ENCODE measurements around the gene DYNC2LI1. TPM values are rescaled to one million over a fixed set of nuclear protein-coding genes. Genes with fewer than 3 reads are reported as not detected.

DYNC2LI1 gene
- total and polyA plus RNA-seq, 2 of the 8 experiments (the other 6 are each of a cell fraction or from before 2014, with no cell fraction given): 3.9 to 7.6 TPM

- H3K4ac ChIP-seq (replicated peaks; ENCODE audit: insufficient read length, low read depth, low read length): no peak overlapping the region
- no peak overlapping the region for H2BK5ac ChIP-seq (ENCODE audit: low read depth, low read length)
- H3K79me2 ChIP-seq (ENCODE audit: control insufficient read depth in 1 of 2, insufficient read depth in 2 of 2, low read length in 2 of 2): no peaks in the 10 kb centered on the region
- no peak overlapping the region for H3K9ac ChIP-seq (replicated peaks in 1 of 4; ENCODE audit: extremely low read depth in 1 of 4, low read depth in 3 of 4, low read length in 3 of 4)
- no peaks in the 10 kb centered on the region for H3K4me1 ChIP-seq (replicated peaks in 1 of 4; ENCODE audit: control insufficient read depth in 3 of 4, insufficient read depth in 4 of 4, low read length in 3 of 4)
- no peak overlapping the region for H3K4me3 ChIP-seq (ENCODE audit: extremely low read depth in 1 of 4, insufficient read depth in 2 of 4, low read depth in 3 of 4, low read length in 4 of 4)
- H3K23me2 ChIP-seq (ENCODE audit: low read depth, low read length): no peaks in the 10 kb centered on the region
- H3K79me1 ChIP-seq (ENCODE audit: low read depth, low read length): no peaks in the 10 kb centered on the region
- H2BK120ac ChIP-seq (replicated peaks; ENCODE audit: low read depth, low read length): no peak overlapping the region
- no peak overlapping the region for H3K4me2 ChIP-seq (ENCODE audit: insufficient read depth in 1 of 2, low read depth in 2 of 2, low read length in 2 of 2)
- no peak overlapping the region for H4K5ac ChIP-seq (ENCODE audit: insufficient read length, low read depth, low read length)
- no peak overlapping the region for H2AFZ ChIP-seq (ENCODE audit: low read length)
- H3K9me3 ChIP-seq (ENCODE audit: insufficient read depth in 2 of 2, low read depth in 1 of 2, low read length in 1 of 2): no peaks in the 10 kb centered on the region
- H3K14ac ChIP-seq (ENCODE audit: insufficient read length): no peak overlapping the region
- 91% methylated on average over 2 of the region's 2 CpGs; no CpG with 5 or more reads in 1 of the 2 experiments for WGBS, 2 experiments (ENCODE audit: extremely low coverage in 1 of 2, insufficient coverage in 1 of 2, insufficient read length in 1 of 2, insufficient replicate concordance in 2 of 2, low coverage in 1 of 2, low lambda C conversion rate in 2 of 2, missing lambda C conversion rate in 1 of 2)
- no peaks in the 10 kb centered on the region for H4K20me1 ChIP-seq (replicated peaks in 1 of 2; ENCODE audit: control insufficient read depth in 1 of 2, insufficient read depth in 2 of 2, low read length in 2 of 2)
- H3K36me3 ChIP-seq (ENCODE audit: control insufficient read depth in 2 of 4, insufficient read depth in 4 of 4, low read length in 3 of 4): no peaks in the 10 kb centered on the region
- POLR2A ChIA-PET (ENCODE audit: partially characterized antibody): no interaction called here
- H3K56ac ChIP-seq (replicated peaks; ENCODE audit: insufficient read length, low read depth, low read length): no peak overlapping the region
- H2BK15ac ChIP-seq (ENCODE audit: low read length): no peak overlapping the region
- no peak overlapping the region for H3K18ac ChIP-seq (ENCODE audit: extremely low read depth, low read length)
- no peak overlapping the region for H3K27ac ChIP-seq (ENCODE audit: low read depth, low read length)
- TF ChIP-seq CBX5 (IDR thresholded peaks at IDR 0.05; ENCODE audit: low read depth, low read length) (no peak), EZH2 (IDR thresholded peaks at IDR 0.05; ENCODE audit: low read depth, low read length, severe bottlenecking) (no peak), SAP30 (IDR thresholded peaks at IDR 0.05; ENCODE audit: insufficient read depth, insufficient replicate concordance, low read length) (no peak), SIX5 (IDR thresholded peaks at IDR 0.05; ENCODE audit: low read depth, low read length) (no peak), TCF12 (IDR thresholded peaks at IDR 0.05; ENCODE audit: low read depth, low read length) (no peak), RXRA (IDR thresholded peaks at IDR 0.05; ENCODE audit: insufficient read depth, low read depth, low read length) (no peak), JUND (IDR thresholded peaks at IDR 0.05; ENCODE audit: low read length) (no peak), CHD1 (IDR thresholded peaks at IDR 0.05; ENCODE audit: low read depth, low read length) (no peak), KDM4A (IDR thresholded peaks at IDR 0.05; ENCODE audit: low read depth, low read length, severe bottlenecking) (no peak), RNF2 (IDR thresholded peaks at IDR 0.05; ENCODE audit: borderline replicate concordance, low read depth, low read length, missing control alignments, poor library complexity, severe bottlenecking) (no peak), ZNF274 (IDR thresholded peaks at IDR 0.05; ENCODE audit: borderline replicate concordance, extremely low read depth, low read length) (no peak), NANOG (IDR thresholded peaks at IDR 0.05; ENCODE audit: insufficient read depth, low read depth, low read length, poor library complexity, severe bottlenecking) (no peak), MAX (IDR thresholded peaks at IDR 0.05) (no peak)
- H4K8ac ChIP-seq (ENCODE audit: extremely low read depth, insufficient read depth, low read length): no peak overlapping the region
- CTCF ChIA-PET (ENCODE audit: partially characterized antibody): interaction anchor here (0.9 kb wide), 1 partner anchor 86 kb away, joined by 3 read pairs; no protein-coding TSS in a partner anchor
- no peak overlapping the region for H3K23ac ChIP-seq (ENCODE audit: insufficient read length)
- DNase-seq (ENCODE audit: low read depth in 1 of 2, low spot score in 2 of 2) (no peak), FAIRE-seq (no peak)
- no peak overlapping the region for H2BK12ac ChIP-seq (ENCODE audit: low read depth, low read length)
- H4K91ac ChIP-seq (replicated peaks; ENCODE audit: insufficient read length, low read length): no peak overlapping the region
- H3K27me3 ChIP-seq (replicated peaks in 1 of 4; ENCODE audit: control insufficient read depth in 3 of 4, extremely low read depth in 1 of 4, insufficient read depth in 3 of 4, low read length in 3 of 4): no peaks in the 10 kb centered on the region
- no peak overlapping the region for H2BK20ac ChIP-seq (ENCODE audit: low read length)
- H2AK5ac ChIP-seq (ENCODE audit: low read depth, low read length): no peak overlapping the region
These were observed 36.6 kb downstream of the DYNC2LI1 start for GRCh38 chr2:43810452-43810851.
